ENCODE measurements around the gene SYPL2.

SYPL2 gene

GRCh38 chr1:109521002-109521951 is 54.9 kb downstream of the SYPL2 start:
- no peak for DNase-seq

DNA sequence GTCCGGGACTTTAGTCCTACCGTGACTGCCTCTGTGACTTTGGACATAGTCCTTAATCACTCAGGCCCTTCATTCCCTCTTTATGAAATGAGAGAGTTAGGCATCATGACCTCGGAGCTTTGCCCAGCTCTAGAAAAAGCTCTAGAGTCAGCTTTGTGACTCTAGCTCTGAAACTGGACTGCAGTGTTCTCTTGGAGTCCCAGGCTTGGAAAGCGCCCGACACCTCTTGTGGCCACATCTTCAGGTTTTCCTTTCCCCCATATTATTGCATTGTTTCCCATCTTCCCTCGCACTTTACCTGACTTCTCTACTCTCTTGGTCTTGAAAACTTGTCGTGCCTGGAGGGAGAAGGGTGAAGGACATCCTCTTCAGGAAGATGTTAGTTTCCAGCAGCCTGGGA is 55.7 kb downstream of the SYPL2 start:
- no peak for DNase-seq

DNA sequence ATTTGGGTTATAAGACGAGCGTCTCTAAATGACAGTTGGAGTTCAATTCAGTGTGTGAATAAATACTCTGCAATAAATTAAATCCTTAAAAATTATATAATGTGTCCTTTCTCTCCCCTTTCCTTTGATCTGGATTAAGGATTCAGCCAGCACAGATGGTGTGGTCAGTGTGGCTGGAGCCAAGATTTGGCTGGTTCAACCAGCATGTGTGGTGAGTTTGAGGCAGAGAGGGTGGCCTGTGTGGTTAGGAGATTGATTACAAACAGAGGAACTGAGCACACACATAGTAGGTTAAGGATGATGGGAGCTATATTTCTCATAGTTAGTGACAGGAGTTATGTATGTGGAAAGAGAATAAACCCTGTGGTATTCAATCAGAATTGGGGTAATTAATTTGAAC is 57.4 kb downstream of the SYPL2 start:
- DNase-seq, result no peak

DNA sequence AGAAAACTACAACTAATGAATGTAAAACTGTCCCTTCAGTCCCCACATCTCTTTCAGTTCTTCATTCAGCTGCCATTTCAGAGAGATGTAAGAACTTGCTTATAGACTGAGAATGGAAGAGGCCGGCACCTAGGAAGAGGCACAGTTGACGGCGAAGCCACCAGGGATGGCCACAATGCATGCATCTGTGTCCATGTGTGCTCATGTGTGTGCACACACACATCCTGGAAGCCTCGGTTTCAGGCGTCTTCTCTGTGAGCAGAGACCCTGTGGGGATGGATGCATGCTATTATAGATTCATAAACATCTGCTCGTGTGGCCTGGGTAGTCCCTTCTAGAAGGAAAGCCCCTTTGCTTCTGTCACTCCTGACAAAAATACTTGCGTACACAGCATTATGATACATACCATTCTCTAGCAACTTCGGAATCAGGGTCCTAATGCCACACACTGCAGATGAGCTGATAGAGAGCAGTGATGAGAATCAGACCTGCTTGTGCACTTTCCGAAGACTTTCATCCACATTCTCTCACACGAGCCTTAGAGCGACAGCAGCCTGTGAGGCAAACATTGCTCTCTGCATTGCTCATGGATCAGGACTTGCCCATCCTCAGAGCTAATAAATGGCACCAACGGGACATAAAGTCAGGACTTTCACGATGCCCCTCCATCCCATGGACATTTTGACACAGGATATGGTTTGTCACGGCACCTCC is 60.9 kb downstream of the SYPL2 start:
- DNase-seq, result no peak

GRCh38 chr1:109527846-109528695 is 61.7 kb downstream of the SYPL2 start:
- no peak for DNase-seq

DNA sequence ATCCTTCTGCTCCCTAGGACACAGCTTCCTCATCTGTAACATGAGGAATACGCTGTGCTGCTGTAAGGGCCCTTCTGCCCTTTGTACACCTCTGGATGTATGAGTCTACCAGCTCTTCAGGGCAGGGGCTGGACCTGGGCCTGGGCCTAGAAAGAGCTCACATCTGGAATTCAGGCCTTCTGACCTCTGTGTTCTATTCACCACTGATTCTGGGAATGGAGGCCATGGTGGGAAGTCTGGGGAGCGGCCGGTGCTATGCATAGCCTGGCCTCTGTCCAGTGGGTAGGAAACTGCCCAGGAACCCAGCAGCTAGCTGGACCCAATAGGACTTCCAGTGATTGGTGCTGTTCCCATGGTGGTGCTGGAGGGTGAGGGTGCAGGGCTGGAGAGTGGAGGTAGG is 62.4 kb downstream of the SYPL2 start:
- DNase-seq, result no peak

DNA sequence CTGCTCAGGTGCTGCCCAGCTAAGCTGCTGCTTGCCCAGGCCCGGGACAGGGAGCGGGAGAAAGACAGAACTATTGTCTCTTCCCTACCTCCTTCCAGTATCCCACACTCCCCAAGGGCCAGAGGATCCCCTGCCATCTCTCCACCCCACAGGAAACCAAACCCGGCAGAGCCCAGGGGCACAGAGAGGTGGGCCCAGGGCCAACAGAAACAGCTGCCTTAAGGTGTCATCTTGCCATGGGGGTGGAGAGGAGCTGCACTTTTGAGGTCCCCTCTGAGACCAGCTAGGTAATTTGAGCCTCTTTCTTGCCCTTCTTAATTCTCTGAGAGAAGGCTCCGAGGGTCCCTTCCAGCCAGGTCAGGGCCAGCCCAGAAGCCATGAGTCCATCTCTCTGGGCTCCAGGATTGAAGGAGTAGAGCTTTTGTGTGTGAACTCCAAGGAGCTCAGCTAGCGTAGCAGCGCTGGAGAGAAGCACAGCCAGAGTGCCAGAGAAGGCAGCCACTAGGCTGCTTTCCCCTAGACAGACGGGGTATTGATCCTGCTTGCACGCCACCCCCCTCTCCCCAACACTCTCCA is 63.6 kb downstream of the SYPL2 start:
- DNase-seq, result no peak

- DNase-seq, result no peak
Observed at GRCh38 chr1:109530457-109531087, 64.2 kb downstream of the SYPL2 start.

DNA sequence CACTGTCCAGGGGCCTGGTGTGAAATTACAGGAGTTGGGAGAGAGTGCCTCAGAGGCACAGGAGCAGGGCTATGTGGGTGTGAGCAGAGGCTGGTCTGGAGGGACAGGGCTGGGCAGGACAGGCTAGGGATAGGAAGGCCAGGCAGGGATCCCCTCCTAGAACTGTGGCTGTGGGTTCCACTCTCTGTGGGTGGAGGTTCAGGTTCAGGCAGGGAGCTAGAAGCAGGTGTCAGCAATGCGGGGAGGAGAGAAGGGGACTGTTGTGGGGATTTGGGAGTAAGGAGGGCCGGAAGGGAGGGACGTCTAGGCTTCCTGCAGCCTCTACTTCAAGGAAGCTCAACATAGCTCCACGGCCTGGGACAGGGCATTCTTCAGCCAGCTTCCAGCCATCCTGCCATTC is 65.0 kb downstream of the SYPL2 start:
- no peak for DNase-seq
